ENCODE data around the gene SLC36A3.

The SLC36A3 gene

GRCh38 chr5:151271336-151271735, 32.2 kb downstream of the SLC36A3 start:
- Histone ChIP-seq H3K27ac (ENCODE audit: low read depth, low read length, poor library complexity, severe bottlenecking) (no peak overlapping the region), H3K79me2 (ENCODE audit: insufficient read depth, low read length) (no peaks in the 10 kb centered on the region), H3K36me3 (ENCODE audit: insufficient read depth, low read length) (peaks cover 52% of the 10 kb centered on the region), H3F3A (ENCODE audit: insufficient read depth, low read length) (no peaks in the 10 kb centered on the region), H3K4me1 (ENCODE audit: insufficient read depth, low read length, severe bottlenecking) (no peaks in the 10 kb centered on the region), H4K20me1 (ENCODE audit: insufficient read depth, low read length) (no peaks in the 10 kb centered on the region), H3K9me3 (ENCODE audit: low read length) (no peaks in the 10 kb centered on the region), H2AFZ (ENCODE audit: low read length) (no peak overlapping the region), H3K4me2 (ENCODE audit: low read length) (no peak overlapping the region), H3K9me2 (ENCODE audit: low read depth, low read length) (no peaks in the 10 kb centered on the region), H3K9ac (ENCODE audit: low read length) (no peak overlapping the region), H3K27me3 (ENCODE audit: insufficient read depth, low read length) (no peaks in the 10 kb centered on the region), H3K4me3 (ENCODE audit: low read depth, low read length, poor library complexity, severe bottlenecking) (no peak overlapping the region)
- TF ChIP-seq CTCF (IDR thresholded peaks at IDR 0.05; ENCODE audit: low read length), result no peak
- no peak for TF ChIP-seq EZH2 (IDR thresholded peaks at IDR 0.05; ENCODE audit: borderline replicate concordance, low read length)

GRCh38 chr5:151270599-151270998, 33.0 kb downstream of the SLC36A3 start:
- Histone ChIP-seq H3K9ac (ENCODE audit: low read length) (no peak overlapping the region), H3K4me2 (ENCODE audit: low read length) (no peak overlapping the region), H4K20me1 (ENCODE audit: insufficient read depth, low read length) (no peaks in the 10 kb centered on the region), H3K79me2 (ENCODE audit: insufficient read depth, low read length) (no peaks in the 10 kb centered on the region), H3K4me3 (ENCODE audit: low read depth, low read length, poor library complexity, severe bottlenecking) (no peak overlapping the region), H2AFZ (ENCODE audit: low read length) (no peak overlapping the region), H3K9me3 (ENCODE audit: low read length) (no peaks in the 10 kb centered on the region), H3K9me2 (ENCODE audit: low read depth, low read length) (no peaks in the 10 kb centered on the region), H3K4me1 (ENCODE audit: insufficient read depth, low read length, severe bottlenecking) (no peaks in the 10 kb centered on the region), H3K27ac (ENCODE audit: low read depth, low read length, poor library complexity, severe bottlenecking) (no peak overlapping the region), H3F3A (ENCODE audit: insufficient read depth, low read length) (no peaks in the 10 kb centered on the region), H3K27me3 (ENCODE audit: insufficient read depth, low read length) (no peaks in the 10 kb centered on the region), H3K36me3 (ENCODE audit: insufficient read depth, low read length) (peaks cover 59% of the 10 kb centered on the region)
- TF ChIP-seq EZH2 (IDR thresholded peaks at IDR 0.05; ENCODE audit: borderline replicate concordance, low read length) (no peak), CTCF (IDR thresholded peaks at IDR 0.05; ENCODE audit: low read length) (no peak)

- TF ChIP-seq EZH2 (IDR thresholded peaks at IDR 0.05; ENCODE audit: borderline replicate concordance, low read length), result no peak
- no peak for TF ChIP-seq CTCF (IDR thresholded peaks at IDR 0.05; ENCODE audit: low read length)
- Histone ChIP-seq H3K36me3 (ENCODE audit: insufficient read depth, low read length) (peaks cover 84% of the 10 kb centered on the region), H3K4me2 (ENCODE audit: low read length) (no peak overlapping the region), H3F3A (ENCODE audit: insufficient read depth, low read length) (no peaks in the 10 kb centered on the region), H3K4me3 (ENCODE audit: low read depth, low read length, poor library complexity, severe bottlenecking) (no peak overlapping the region), H3K27me3 (ENCODE audit: insufficient read depth, low read length) (no peaks in the 10 kb centered on the region), H3K79me2 (ENCODE audit: insufficient read depth, low read length) (no peaks in the 10 kb centered on the region), H4K20me1 (ENCODE audit: insufficient read depth, low read length) (no peaks in the 10 kb centered on the region), H3K27ac (ENCODE audit: low read depth, low read length, poor library complexity, severe bottlenecking) (no peak overlapping the region), H3K9me3 (ENCODE audit: low read length) (no peaks in the 10 kb centered on the region), H3K9ac (ENCODE audit: low read length) (no peak overlapping the region), H2AFZ (ENCODE audit: low read length) (no peak overlapping the region), H3K4me1 (ENCODE audit: insufficient read depth, low read length, severe bottlenecking) (no peaks in the 10 kb centered on the region), H3K9me2 (ENCODE audit: low read depth, low read length) (no peaks in the 10 kb centered on the region)
These were observed 35.9 kb downstream of the SLC36A3 start for GRCh38 chr5:151267491-151268260.
